ENCODE results near the gene TMEM175.

Gene TMEM175

GRCh38 chr4:961351-962230 lies 29.3 kb downstream of the TMEM175 start:
- DNase-seq, result no peak

- no peak for DNase-seq
These were observed 30.3 kb downstream of the TMEM175 start for GRCh38 chr4:962231-963208.

DNA sequence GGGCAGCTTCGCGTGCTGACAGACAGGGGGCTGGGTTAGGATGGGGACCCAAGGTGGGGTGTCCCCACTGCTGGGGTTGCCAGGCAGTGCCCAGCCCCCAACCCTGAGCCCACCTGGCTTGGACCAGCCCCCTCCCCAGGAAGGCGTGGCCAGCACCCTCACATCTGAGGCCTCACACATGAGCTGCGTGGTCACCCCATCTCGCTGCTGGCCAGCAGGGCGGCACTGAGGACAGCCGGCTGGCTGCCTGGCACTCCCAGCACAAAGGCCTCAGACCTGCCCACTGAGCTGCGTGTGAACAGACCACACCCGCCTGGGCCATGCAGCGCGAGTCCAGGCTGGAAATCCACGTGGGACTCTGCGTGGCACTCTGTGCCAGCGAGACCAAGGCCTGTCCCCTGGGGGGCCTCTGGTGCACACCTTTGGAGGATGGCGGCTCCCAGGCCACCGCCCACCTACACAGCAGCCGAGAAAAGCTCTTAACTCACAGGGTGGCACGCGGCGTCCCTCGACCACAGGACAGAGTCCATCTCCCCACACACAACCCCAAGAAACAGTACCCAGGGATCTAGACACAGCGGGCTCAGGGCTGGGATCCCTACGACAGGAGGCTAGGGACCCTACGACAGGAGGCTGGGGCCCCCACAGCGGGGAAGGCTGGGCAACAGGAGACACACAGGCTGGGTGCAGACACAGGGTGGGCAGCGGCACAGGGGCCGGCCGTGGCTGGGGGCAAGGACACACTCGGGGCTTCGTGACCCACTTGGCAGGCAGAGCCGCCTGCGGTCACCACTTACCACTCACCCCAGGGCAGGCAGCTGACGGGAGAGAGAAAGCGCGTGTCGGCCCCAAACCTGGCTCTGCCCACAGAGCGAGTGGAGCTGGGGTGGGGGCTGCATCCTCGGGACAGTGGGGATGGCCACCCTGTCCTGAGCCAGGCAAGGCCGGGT lies 31.3 kb downstream of the TMEM175 start:
- DNase-seq, result no peak

DNA sequence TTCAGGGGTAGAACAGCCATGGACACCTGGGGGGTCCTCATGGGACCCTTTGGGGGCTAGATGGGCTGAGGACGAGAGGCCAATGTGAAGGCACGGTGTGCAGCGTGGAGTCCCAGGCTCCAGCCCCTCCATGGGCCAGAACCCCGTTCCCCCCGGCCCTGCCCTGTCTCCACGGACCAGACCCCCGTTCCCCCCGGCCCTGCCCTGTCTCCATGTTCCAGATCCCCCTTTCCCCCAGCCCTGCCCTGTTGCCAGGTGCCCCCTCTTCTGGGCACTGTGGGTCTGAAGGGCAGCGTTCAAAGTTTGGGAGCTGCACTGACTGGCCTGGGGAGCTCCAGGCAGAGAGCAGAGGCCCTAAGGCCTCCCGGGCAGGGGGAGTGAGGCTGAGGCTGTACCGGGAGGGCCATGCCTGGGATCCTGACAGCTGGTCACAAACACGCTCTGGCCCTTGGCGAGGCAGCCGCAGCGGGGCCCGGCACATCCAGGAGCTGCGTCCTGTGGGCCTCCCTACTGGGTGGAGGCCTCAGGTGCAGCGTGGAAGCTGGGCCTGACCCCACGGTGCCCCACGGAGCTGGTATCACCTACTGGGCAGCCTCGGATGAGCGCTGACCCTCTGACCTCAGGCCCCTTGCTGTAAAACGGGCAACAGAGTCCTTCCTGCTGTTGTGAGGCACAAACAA lies 32.2 kb downstream of the TMEM175 start:
- DNase-seq, result no peak

- no peak for DNase-seq
These were observed 32.9 kb downstream of the TMEM175 start for GRCh38 chr4:965048-965765.

- no peak for DNase-seq
These were observed 33.5 kb downstream of the TMEM175 start for GRCh38 chr4:965766-966134.

GRCh38 chr4:966266-967112 lies 34.2 kb downstream of the TMEM175 start:
- no peak for DNase-seq

GRCh38 chr4:967113-968104 lies 35.1 kb downstream of the TMEM175 start:
- no peak for DNase-seq

GRCh38 chr4:968221-968620 lies 36.0 kb downstream of the TMEM175 start:
- no peak for DNase-seq

GRCh38 chr4:968621-969394 lies 36.5 kb downstream of the TMEM175 start:
- no peak for DNase-seq

- DNase-seq, result no peak
These were observed 37.9 kb downstream of the TMEM175 start for GRCh38 chr4:970046-970745.

- no peak for DNase-seq
These were observed 38.7 kb downstream of the TMEM175 start for GRCh38 chr4:970854-971520.

- DNase-seq, result no peak
These were observed 39.6 kb downstream of the TMEM175 start for GRCh38 chr4:971666-972500.

DNA sequence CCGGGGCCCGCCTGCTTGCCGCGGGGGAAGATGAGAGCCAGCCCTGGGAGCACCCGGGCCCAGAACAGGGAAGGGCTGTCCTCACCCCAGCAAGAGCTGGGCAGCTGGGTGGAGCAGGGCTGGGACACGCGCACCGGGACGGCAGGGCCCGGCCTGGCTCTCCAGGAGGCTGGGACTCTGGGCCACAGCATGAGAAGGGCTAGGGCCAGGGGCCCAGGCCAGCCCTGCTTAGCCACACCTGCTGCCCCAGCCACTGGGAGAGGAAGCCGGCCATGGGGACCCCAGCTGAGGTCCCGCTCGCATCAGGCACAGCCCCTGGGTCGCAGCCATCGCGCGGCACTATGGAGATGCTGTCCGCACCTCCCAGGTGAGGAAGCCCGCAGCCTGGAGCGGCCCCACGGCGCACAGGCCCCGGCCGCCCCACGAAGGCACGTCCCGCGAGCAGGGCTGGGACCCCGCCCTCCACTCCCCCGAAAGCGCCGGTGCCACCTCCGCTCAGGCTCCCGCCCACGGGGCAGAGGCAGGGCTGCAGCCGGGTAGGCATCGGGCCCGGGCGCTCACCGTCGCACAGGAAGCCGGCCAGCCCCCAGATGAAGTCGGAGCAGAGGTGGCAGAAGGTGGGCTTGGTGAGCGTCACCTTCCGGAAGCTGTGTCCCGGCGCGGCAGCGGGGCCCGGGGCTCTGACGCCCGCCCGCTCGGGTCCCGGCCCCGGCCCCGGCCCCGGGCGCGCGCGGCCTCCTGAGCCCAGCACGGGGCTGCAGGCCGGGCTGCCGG lies 40.6 kb downstream of the TMEM175 start:
- no peak for DNase-seq
